Ishikawa (cell line): ENCODE results near the gene CCL7.

Experiments
- CREB1 ChIP-seq: IDR thresholded peaks from 2 replicates; pipeline ENCODE4 v1.6.1; 2012; ENCODE audit warnings: low read depth
- EGR1 ChIP-seq: IDR thresholded peaks from 2 replicates; pipeline ENCODE4 v1.6.1; 2012
- EP300 ChIP-seq: IDR thresholded peaks from 2 replicates; pipeline ENCODE4 v1.6.1; 2012; ENCODE audit warnings: borderline replicate concordance
- MAX ChIP-seq: IDR thresholded peaks from 2 replicates; pipeline ENCODE4 v1.6.1; 2012
- NFIC ChIP-seq: IDR thresholded peaks from 2 replicates; pipeline ENCODE4 v1.6.1; 2012
- USF1 ChIP-seq: IDR thresholded peaks from 2 replicates; pipeline ENCODE4 v1.6.1; 2012
- YY1 ChIP-seq: IDR thresholded peaks from 2 replicates; pipeline ENCODE4 v1.6.1; 2012; ENCODE audit warnings: low read depth
- ZBTB7A ChIP-seq: IDR thresholded peaks from 2 replicates; pipeline ENCODE4 v1.6.1; 2012; ENCODE audit warnings: low read depth
- TF ChIP-seq, protein P1 (sequence below): IDR thresholded peaks from 2 replicates; pipeline ENCODE4 v1.6.1; 2012; ENCODE audit warnings: low read depth, mild to moderate bottlenecking

DNA sequence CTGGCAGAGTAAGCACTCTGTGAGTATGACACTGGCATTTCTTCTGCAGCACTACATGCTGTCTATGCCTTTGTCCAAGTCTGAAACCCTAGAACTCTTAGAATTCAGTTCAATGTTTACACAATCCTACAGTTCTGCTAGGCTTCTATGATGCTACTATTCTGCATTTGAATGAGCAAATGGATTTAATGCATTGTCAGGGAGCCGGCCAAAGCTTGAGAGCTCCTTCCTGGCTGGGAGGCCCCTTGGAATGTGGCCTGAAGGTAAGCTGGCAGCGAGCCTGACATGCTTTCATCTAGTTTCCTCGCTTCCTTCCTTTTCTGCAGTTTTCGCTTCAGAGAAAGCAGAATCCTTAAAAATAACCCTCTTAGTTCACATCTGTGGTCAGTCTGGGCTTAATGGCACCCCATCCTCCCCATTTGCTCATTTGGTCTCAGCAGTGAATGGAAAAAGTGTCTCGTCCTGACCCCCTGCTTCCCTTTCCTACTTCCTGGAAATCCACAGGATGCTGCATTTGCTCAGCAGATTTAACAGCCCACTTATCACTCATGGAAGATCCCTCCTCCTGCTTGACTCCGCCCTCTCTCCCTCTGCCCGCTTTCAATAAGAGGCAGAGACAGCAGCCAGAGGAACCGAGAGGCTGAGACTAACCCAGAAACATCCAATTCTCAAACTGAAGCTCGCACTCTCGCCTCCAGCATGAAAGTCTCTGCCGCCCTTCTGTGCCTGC, 15.2 kb upstream of the CCL7 start, which contains the start of gene CCL2:
- TF ChIP-seq ZBTB7A: no peak
- TF ChIP-seq CREB1: no peak
- TF ChIP-seq, protein P1, sequence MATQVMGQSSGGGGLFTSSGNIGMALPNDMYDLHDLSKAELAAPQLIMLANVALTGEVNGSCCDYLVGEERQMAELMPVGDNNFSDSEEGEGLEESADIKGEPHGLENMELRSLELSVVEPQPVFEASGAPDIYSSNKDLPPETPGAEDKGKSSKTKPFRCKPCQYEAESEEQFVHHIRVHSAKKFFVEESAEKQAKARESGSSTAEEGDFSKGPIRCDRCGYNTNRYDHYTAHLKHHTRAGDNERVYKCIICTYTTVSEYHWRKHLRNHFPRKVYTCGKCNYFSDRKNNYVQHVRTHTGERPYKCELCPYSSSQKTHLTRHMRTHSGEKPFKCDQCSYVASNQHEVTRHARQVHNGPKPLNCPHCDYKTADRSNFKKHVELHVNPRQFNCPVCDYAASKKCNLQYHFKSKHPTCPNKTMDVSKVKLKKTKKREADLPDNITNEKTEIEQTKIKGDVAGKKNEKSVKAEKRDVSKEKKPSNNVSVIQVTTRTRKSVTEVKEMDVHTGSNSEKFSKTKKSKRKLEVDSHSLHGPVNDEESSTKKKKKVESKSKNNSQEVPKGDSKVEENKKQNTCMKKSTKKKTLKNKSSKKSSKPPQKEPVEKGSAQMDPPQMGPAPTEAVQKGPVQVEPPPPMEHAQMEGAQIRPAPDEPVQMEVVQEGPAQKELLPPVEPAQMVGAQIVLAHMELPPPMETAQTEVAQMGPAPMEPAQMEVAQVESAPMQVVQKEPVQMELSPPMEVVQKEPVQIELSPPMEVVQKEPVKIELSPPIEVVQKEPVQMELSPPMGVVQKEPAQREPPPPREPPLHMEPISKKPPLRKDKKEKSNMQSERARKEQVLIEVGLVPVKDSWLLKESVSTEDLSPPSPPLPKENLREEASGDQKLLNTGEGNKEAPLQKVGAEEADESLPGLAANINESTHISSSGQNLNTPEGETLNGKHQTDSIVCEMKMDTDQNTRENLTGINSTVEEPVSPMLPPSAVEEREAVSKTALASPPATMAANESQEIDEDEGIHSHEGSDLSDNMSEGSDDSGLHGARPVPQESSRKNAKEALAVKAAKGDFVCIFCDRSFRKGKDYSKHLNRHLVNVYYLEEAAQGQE: no peak
- no peak for TF ChIP-seq EGR1
- TF ChIP-seq NFIC: no peak
- no peak for TF ChIP-seq USF1
- TF ChIP-seq EP300: no peak
- TF ChIP-seq YY1: no peak
- TF ChIP-seq MAX: no peak
